ENCODE results near the gene LRTM1. TPM values are rescaled to one million over a fixed set of nuclear protein-coding genes. Genes with fewer than 3 reads are reported as not detected.

LRTM1 gene
- total RNA-seq (2021; ENCODE audit: unreplicated experiment): not detected
- polyA plus RNA-seq (2012): not detected in 2 replicates
- Bru-seq, nascent RNA: not detected
- BruChase-seq, experiment 1, labeled RNA remaining after a 6-hour chase: not detected
- not detected for BruChase-seq, experiment 2, labeled RNA remaining after a 2-hour chase
- long read RNA-seq: 0 reads

- Histone ChIP-seq H3K27me3 (ENCODE audit: insufficient read depth, low read length) (no peaks in the 10 kb centered on the region), H3K79me2 (ENCODE audit: insufficient read depth, low read length) (no peaks in the 10 kb centered on the region), H3K4me1 (ENCODE audit: control insufficient read depth in 1 of 2, insufficient read depth in 2 of 2, low read length in 2 of 2) (no peaks in the 10 kb centered on the region), H2AFZ (ENCODE audit: low read depth, low read length, poor library complexity, severe bottlenecking) (no peak within 1 kb of the TSS), H4K20me1 (ENCODE audit: insufficient read depth) (no peaks in the 10 kb centered on the region), H3K9me3 (ENCODE audit: control insufficient read depth in 1 of 2, insufficient read depth in 1 of 2, low read depth in 1 of 2, low read length in 2 of 2) (peaks cover 4 to 13% of the 10 kb centered on the region in 2 experiments; a peak in 2 of 4 replicates), H3K4me3 (replicated peaks in 1 of 2; ENCODE audit: low read depth in 1 of 2, low read length in 2 of 2) (no peak within 1 kb of the TSS), H3K9ac (ENCODE audit: low read length) (no peak within 1 kb of the TSS), H3K9me2 (ENCODE audit: insufficient read depth) (no peaks in the 10 kb centered on the region), H3K27ac (ENCODE audit: low read depth, low read length) (no peak within 1 kb of the TSS), H3K36me3 (ENCODE audit: control insufficient read depth in 1 of 2, insufficient read depth in 2 of 2, low read length in 2 of 2) (no peaks in the 10 kb centered on the region), H3K4me2 (ENCODE audit: low read length) (no peak within 1 kb of the TSS)
- intact Hi-C loops (cut with micrococcal nuclease): no loop called here
- CTCF ChIA-PET: no interaction called here
- no peak for TF ChIP-seq ELF1 (IDR thresholded peaks at IDR 0.05; ENCODE audit: borderline replicate concordance, low read depth)
- TF ChIP-seq REST (IDR thresholded peaks at IDR 0.05; ENCODE audit: low read depth): no peak
- TF ChIP-seq JUND (IDR thresholded peaks at IDR 0.05): no peak
- TF ChIP-seq YY1 (IDR thresholded peaks at IDR 0.05; ENCODE audit: extremely low read depth, insufficient replicate concordance, low read depth, low read length): no peak
- TF ChIP-seq RAD21 (IDR thresholded peaks at IDR 0.05; ENCODE audit: low read depth): no peak
- no peak for TF ChIP-seq FOSL1 (IDR thresholded peaks at IDR 0.05; ENCODE audit: low read depth)
- TF ChIP-seq EZH2phosphoT487 (IDR thresholded peaks at IDR 0.05; ENCODE audit: borderline replicate concordance): no peak
- no peak for TF ChIP-seq ZNF274 (IDR thresholded peaks at IDR 0.05; ENCODE audit: low read depth, low read length)
- TF ChIP-seq ZFX (IDR thresholded peaks at IDR 0.05): no peak
- no peak for TF ChIP-seq SRF (IDR thresholded peaks at IDR 0.05; ENCODE audit: low read depth)
- no peak for TF ChIP-seq EGR1 (IDR thresholded peaks at IDR 0.05; ENCODE audit: low read depth)
- TF ChIP-seq EZH2 (IDR thresholded peaks at IDR 0.05): no peak
- TF ChIP-seq CEBPB (IDR thresholded peaks at IDR 0.05; ENCODE audit: low read depth): no peak
- no peak for TF ChIP-seq ATF3 (IDR thresholded peaks at IDR 0.05)
- no peak for TF ChIP-seq POLR2AphosphoS5 (IDR thresholded peaks at IDR 0.05; ENCODE audit: low read depth, low read length)
- no peak for ATAC-seq
- RAD21 ChIA-PET (ENCODE audit: low non-redundant PET in 1 of 2, low total read pairs in 2 of 2, uncharacterized antibody in 2 of 2, unreplicated experiment in 2 of 2): no interaction called here
- no TSS peak for BruUV-seq (replicated peaks)
- POLR2A ChIA-PET: no interaction called here
- no peak for DNase-seq (ENCODE audit: low read depth, low spot score)
Measured at GRCh38 chr3:54928046-54928770, at the start of gene LRTM1. LRTM1 (minus strand) TSS chr3:54928059; CDS start chr3:54927911, 148 bp downstream.

All from HCT116 (cell line).